Heart right ventricle (tissue), 16 donors: ENCODE results near the gene AKAP17A. TPM values are rescaled to one million over a fixed set of nuclear protein-coding genes. Genes with fewer than 3 reads are reported as not detected.
A peak's percentile ranks its signal among the peaks of the same experiment; 100 is the strongest.

ENCODE experiments used
- ATAC-seq, 8 donors: fragments of 200-7000 bp; cut with Tn5 transposase; one replicate each; pipeline ENCODE4 v1.9.1; 2020; ENCODE audit warnings: mild to moderate bottlenecking in 8 of 8, moderate library complexity in 8 of 8, moderate number of reproducible peaks in 1 of 8
- DNase-seq, 2 donors: peaks; one replicate each; pipeline ENCODE4 v3.0.0-alpha.2; 2020
- H3K27ac ChIP-seq, 10 donors: fragments of 200-600 bp; sonication (generic) in 2 of 10; one replicate each; pipeline versions ENCODE4 v1.5.0 to v1.8.0; 2020 to 2022; ENCODE audit warnings: mild to moderate bottlenecking in 3 of 10
- H3K27me3 ChIP-seq, 7 donors: fragments of 200-600 bp; one replicate each; pipeline ENCODE4 v1.8.0; 2021 to 2022; ENCODE audit warnings: mild to moderate bottlenecking in 2 of 7
- H3K36me3 ChIP-seq, 9 donors: fragments of 200-600 bp; sonication (generic) in 1 of 9; one replicate each; pipeline versions ENCODE4 v1.5.0 to v1.8.0; 2020 to 2022; ENCODE audit warnings: mild to moderate bottlenecking in 2 of 9
- H3K4me1 ChIP-seq, 9 donors: fragments of 200-600 bp; sonication (generic) in 1 of 9; one replicate each; pipeline versions ENCODE4 v1.5.0 to v1.8.0; 2020 to 2022; ENCODE audit warnings: mild to moderate bottlenecking in 4 of 9
- H3K4me3 ChIP-seq, 10 donors: fragments of 200-600 bp; sonication (generic) in 2 of 10; one replicate each; pipeline versions ENCODE4 v1.5.0 to v1.8.0; 2020 to 2022; ENCODE audit warnings: mild to moderate bottlenecking in 7 of 10, moderate library complexity in 2 of 10
- H3K9me3 ChIP-seq, 11 donors: fragments of 200-600 bp in 10 of 11; sonication (generic) in 2 of 11; one replicate each; pipeline versions ENCODE4 v1.5.0 to v1.8.0; 2013 to 2022; ENCODE audit warnings: mild to moderate bottlenecking in 2 of 11, control low read depth in 1 of 11, moderate library complexity in 1 of 11
- WGBS, 2 donors: extraction: QIAGEN DNeasy Blood & Tissue Kit; methylation state at CpG; one replicate each; pipeline ENCODE4 v1.1.7; 2013; ENCODE audit warnings: inconsistent platforms in 1 of 2; 5-methylcytosine and 5-hydroxymethylcytosine counted together
- intact Hi-C, 10 donors: fragments of 100-400 bp; cut with DNase I; formaldehyde crosslinking; loops; one replicate each; pipeline versions ENCODE4 v1.11.1 to v1.14.2; 2022
- polyA plus RNA-seq, 2 donors: library from polyadenylated mRNA; stranded (reverse); fragments of 200-250 nt; gene quantifications; one replicate each; pipeline ENCODE4 v1.2.3, GENCODE V29; 2013
- total RNA-seq, 10 donors: library from RNA; stranded (reverse); fragmentation: NEBNext Ultra II Directional in 3 of 10; extraction: Animal tissue kit (Norgen Biotek cat#: 25700) in 3 of 10; gene quantifications; one replicate each; pipeline versions ENCODE4 v1.2.1 to v1.2.4, GENCODE V29; 2021 to 2023
- TF ChIP-seq, protein P1 (sequence below), 9 donors: fragments of 200-600 bp; sonication (generic) in 2 of 9; IDR thresholded peaks; one replicate each; pipeline versions ENCODE4 v1.5.0 to v1.8.0; 2021 to 2022; ENCODE audit warnings: antibody characterized with exemption in 9 of 9, mild to moderate bottlenecking in 5 of 9, moderate library complexity in 1 of 9
- donor health status: Arrhythmogenic right ventricular cardiomyopathy.
- donor health status: ischemic (EF 13 %, LVEDD 7.1; RV severe dilation, severe dysfunction).
- donor health status: healthy with polysubstance abuse.
- donor health status: DM: no; HTN: yes; CAD: no.
- donor health status: DM: no; HTN: no; CAD: no.
- donor health status: ischemic (EF 25% LVEDD 6.9; RV normal size, moderate dysfunction).
- donor health status: ischemic (EF 25% LVEDD 5.7; RV mildly dilated, moderate dysfunction).
- donor health status: healthy.
- donor health status: DM: yes; HTN: yes; CAD: no.
- donor health status: Ischemic cardiomyopathy.
- donor health status: ischemic (EF 35%, LVEDD 5.7; RV mildly dilated, moderate dysfunction).
- donor health status: nonischemic (EF 11% LVEDD 7.7; RV severe dilation, severe dysfunction).
- donor health status: DM: yes; HTN: yes; CAD: no.
- donor health status: PGD.
- donor health status: ischemic (EF 29% LVEDD 5.4; RV normal size, mild dysfunction).
- donor health status: nonischemic (EF 23%, LVEDD 6.1; RV moderate dilation, normal function).

Gene AKAP17A
- total and polyA plus RNA-seq, 12 donors: 12.2 to 35.6 (median 16.8) TPM

DNA sequence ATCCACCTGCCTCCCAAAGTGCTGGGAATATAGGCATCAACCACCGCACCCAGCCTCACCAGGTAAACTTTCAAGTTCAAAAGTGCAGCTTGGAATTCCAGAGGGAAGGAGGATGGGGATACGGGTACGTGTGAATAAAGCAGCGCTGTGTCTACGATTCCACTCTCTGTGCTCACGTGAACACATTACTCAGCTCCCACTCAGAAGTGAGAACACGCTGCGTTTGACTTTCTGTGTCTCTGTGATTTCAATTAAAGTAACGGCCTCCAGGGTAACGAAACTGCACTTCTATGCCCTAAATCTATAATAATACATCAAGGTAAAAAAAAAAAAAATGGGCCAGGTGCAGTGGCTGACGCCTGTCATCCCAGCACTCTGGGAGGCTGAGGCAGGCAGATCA lies 15.1 kb downstream of the AKAP17A start:
- Histone ChIP-seq H3K27me3 (no peaks in the 10 kb centered on the region), H3K4me3 (no peak overlapping the region), H3K4me1 (no peaks in the 10 kb centered on the region), H3K27ac (no peak overlapping the region), H3K36me3 (peaks cover 0 to 29% (median 18%) of the 10 kb centered on the region in 9 donors), H3K9me3 (peaks cover 0 to 10% (median 0%) of the 10 kb centered on the region in 11 donors)
- intact Hi-C loops: no loop called here
- no peak for ATAC-seq
- WGBS, 2 donors: 93 to 94% methylated on average over 11 of the region's 11 CpGs
- TF ChIP-seq, protein P1, sequence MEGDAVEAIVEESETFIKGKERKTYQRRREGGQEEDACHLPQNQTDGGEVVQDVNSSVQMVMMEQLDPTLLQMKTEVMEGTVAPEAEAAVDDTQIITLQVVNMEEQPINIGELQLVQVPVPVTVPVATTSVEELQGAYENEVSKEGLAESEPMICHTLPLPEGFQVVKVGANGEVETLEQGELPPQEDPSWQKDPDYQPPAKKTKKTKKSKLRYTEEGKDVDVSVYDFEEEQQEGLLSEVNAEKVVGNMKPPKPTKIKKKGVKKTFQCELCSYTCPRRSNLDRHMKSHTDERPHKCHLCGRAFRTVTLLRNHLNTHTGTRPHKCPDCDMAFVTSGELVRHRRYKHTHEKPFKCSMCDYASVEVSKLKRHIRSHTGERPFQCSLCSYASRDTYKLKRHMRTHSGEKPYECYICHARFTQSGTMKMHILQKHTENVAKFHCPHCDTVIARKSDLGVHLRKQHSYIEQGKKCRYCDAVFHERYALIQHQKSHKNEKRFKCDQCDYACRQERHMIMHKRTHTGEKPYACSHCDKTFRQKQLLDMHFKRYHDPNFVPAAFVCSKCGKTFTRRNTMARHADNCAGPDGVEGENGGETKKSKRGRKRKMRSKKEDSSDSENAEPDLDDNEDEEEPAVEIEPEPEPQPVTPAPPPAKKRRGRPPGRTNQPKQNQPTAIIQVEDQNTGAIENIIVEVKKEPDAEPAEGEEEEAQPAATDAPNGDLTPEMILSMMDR (IDR thresholded peaks at IDR 0.05): no peak
- no peak for DNase-seq

DNA sequence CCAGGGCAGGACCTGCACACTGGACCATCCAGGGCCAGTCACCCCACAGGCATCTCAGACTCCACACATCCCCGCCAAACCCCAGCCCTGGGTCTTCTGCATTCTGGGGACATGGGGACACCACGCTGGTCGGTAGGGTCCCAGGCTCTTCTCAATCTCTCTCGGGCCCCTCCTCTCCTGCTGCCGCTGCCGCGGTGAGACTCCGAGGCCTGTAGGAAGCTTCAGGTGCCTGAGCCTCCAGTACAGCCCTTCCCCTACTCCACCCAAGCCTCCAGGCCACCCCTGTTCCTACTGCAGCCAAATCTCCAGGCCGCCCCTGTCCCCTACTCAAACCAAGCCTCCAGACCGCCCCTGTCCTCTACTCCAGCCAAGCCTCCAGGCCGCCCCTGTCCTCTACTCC lies 17.9 kb downstream of the AKAP17A start:
- H3K9me3 ChIP-seq: no peaks in the 10 kb centered on the region
- no peak overlapping the region for H3K27ac ChIP-seq
- TF ChIP-seq, protein P1 (IDR thresholded peaks at IDR 0.05): no peak
- no peaks in the 10 kb centered on the region for H3K27me3 ChIP-seq
- DNase-seq (no peak), ATAC-seq (peak in 3 of 8 donors; percentile 6 to 49 (median 14))
- WGBS, 2 donors: 85 to 86% methylated on average over 10 to 11 of the region's 11 CpGs
- peaks cover 0 to 7% (median 0%) of the 10 kb centered on the region in 9 donors for H3K36me3 ChIP-seq
- no peaks in the 10 kb centered on the region for H3K4me1 ChIP-seq
- intact Hi-C loops: no loop called here
- H3K4me3 ChIP-seq: no peak overlapping the region

DNA sequence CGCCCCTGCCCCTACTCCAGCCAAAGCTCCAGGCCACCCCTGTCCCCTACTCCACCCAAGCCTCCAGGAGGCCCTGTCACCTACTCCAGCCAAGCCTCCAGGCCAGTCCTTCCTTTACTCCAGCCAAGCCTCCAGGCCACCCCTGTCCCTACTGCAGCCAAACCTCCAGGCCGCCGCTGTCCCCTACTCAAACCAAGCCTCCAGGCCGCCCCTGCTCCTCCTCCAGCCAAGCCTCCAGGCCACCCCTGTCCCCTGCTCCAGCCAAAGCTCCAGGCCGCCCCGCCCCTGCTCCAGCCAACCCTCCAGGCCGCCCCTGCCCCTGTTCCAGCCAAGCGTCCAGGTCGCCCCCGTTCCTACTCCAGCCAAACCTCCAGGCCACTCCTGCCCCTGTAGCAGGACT lies 18.4 kb downstream of the AKAP17A start:
- no peaks in the 10 kb centered on the region for H3K9me3 ChIP-seq

DNA sequence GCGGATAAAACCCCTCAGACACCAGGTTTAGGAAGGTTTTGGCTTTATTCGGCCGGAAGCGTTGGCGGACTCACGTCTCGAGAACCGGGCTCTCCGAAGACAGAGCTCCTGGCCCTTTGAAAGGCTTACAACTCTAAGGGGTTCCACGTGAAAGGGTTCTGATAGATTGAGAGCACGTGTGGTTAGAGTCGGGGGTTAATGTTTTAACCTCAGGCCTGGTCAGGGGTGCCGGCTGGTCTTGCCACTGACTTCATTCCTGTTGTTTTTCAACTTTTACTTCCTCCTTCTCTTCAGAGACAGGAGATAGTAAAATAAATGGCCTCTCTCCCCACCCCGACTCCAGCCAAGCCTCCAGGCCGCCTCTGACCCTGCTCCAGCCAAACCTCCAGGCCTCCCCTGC lies 18.8 kb downstream of the AKAP17A start:
- 79 to 84% methylated on average over 15 of the region's 15 CpGs for WGBS, 2 donors
- H3K4me3 ChIP-seq: no peak overlapping the region
- peaks cover 0 to 3% (median 0%) of the 10 kb centered on the region in 9 donors for H3K36me3 ChIP-seq
- no peak overlapping the region for H3K27ac ChIP-seq
- no peaks in the 10 kb centered on the region for H3K27me3 ChIP-seq
- DNase-seq: no peak
- TF ChIP-seq, protein P1 (IDR thresholded peaks at IDR 0.05): no peak
- intact Hi-C loops: no loop called here
- H3K4me1 ChIP-seq: no peaks in the 10 kb centered on the region
- no peaks in the 10 kb centered on the region for H3K9me3 ChIP-seq
- ATAC-seq: no peak

More for the DNA sequence above, 18.4 kb downstream of the AKAP17A start:
- WGBS, 2 donors: 87 to 90% methylated on average over 9 to 10 of the region's 10 CpGs
- no peaks in the 10 kb centered on the region for H3K27me3 ChIP-seq
- no peak overlapping the region for H3K4me3 ChIP-seq
- H3K27ac ChIP-seq: no peak overlapping the region
- H3K4me1 ChIP-seq: no peaks in the 10 kb centered on the region
- ATAC-seq (peak in 6 of 8 donors; percentile 27 to 94 (median 46)), DNase-seq (no peak)
- peaks cover 0 to 3% (median 0%) of the 10 kb centered on the region in 9 donors for H3K36me3 ChIP-seq
- TF ChIP-seq, protein P1 (IDR thresholded peaks at IDR 0.05): no peak
- intact Hi-C loops: no loop called here
